ENCODE data around the gene FGD2. TPM values are rescaled to one million over a fixed set of nuclear protein-coding genes. Genes with fewer than 3 reads are reported as not detected.
A peak's percentile ranks its signal among the peaks of the same experiment; 100 is the strongest.

Gene FGD2
- total and polyA plus RNA-seq, 4 donors: 20.4 to 76.7 (median 40.1) TPM

DNA sequence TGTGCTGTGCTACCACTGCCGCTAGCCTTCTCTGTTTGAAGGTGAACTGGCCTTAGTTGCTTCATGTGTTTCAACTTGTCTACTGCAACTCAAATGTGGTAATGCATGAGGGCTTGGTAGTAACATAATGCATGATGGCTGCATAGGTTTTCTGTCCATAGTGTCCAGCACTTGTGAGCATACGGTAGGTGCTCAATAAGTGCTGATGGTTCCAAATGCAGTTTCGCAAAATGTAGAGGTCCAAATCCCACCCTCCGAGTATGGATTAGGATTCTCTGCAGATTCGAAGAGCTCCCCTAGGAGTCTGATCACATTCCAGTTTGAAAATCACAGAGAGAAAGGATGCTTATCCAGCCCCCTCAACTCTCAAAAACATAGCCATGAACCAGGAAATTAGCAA is 64.2 kb downstream of the FGD2 start:
- Histone ChIP-seq H3K4me3 (no peak overlapping the region), H3K36me3 (ENCODE audit: control insufficient read depth in 4 of 4, insufficient read depth in 4 of 4, low read length in 4 of 4) (no peaks in the 10 kb centered on the region), H3K27me3 (ENCODE audit: control insufficient read depth in 3 of 3, insufficient read depth in 3 of 3, low read length in 2 of 3) (no peaks in the 10 kb centered on the region), H3K9ac (ENCODE audit: insufficient read depth in 1 of 2, low read length in 2 of 2) (no peak overlapping the region), H3K27ac (ENCODE audit: low read depth in 1 of 2, low read length in 1 of 2) (no peak overlapping the region), H3K4me1 (ENCODE audit: control insufficient read depth in 5 of 5, insufficient read depth in 5 of 5, low read length in 5 of 5) (peaks cover 0 to 2% (median 0%) of the 10 kb centered on the region in 5 donors), H3K9me3 (ENCODE audit: control insufficient read depth in 4 of 4, insufficient read depth in 3 of 4, low read length in 3 of 4) (no peaks in the 10 kb centered on the region)
- TF ChIP-seq, protein P1, sequence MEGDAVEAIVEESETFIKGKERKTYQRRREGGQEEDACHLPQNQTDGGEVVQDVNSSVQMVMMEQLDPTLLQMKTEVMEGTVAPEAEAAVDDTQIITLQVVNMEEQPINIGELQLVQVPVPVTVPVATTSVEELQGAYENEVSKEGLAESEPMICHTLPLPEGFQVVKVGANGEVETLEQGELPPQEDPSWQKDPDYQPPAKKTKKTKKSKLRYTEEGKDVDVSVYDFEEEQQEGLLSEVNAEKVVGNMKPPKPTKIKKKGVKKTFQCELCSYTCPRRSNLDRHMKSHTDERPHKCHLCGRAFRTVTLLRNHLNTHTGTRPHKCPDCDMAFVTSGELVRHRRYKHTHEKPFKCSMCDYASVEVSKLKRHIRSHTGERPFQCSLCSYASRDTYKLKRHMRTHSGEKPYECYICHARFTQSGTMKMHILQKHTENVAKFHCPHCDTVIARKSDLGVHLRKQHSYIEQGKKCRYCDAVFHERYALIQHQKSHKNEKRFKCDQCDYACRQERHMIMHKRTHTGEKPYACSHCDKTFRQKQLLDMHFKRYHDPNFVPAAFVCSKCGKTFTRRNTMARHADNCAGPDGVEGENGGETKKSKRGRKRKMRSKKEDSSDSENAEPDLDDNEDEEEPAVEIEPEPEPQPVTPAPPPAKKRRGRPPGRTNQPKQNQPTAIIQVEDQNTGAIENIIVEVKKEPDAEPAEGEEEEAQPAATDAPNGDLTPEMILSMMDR (IDR thresholded peaks at IDR 0.05; ENCODE audit: control extremely low read depth, extremely low read depth): no peak
- no peak for DNase-seq
- 87 to 95% methylated on average over 5 of the region's 5 CpGs for WGBS, 2 donors
- ATAC-seq (ENCODE audit: insufficient read depth, low FRiP score): no peak

DNA sequence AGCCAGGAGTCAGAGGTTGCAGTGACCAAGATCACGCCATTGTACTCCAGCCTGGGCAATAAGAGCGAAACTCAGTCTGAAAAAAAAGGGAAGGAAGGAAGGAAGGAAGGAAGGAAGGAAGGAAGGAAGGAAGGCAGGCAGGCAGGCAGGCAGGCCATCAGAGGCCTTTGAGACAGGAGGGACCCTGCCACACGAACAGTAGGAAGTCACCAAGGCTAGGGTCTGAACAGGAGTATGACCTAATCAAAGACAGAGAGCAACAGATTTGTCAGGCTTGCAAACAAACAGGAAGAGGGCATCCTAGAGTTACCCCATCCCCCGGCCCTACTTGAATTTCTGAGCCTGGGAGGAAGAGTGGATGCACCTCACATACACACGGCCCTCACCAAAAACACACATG is 67.1 kb downstream of the FGD2 start:
- no peaks in the 10 kb centered on the region for H3K36me3 ChIP-seq (ENCODE audit: control insufficient read depth in 4 of 4, insufficient read depth in 4 of 4, low read length in 4 of 4)
- ATAC-seq (ENCODE audit: insufficient read depth, low FRiP score) (no peak), DNase-seq (no peak)
- peaks cover 0 to 3% (median 0%) of the 10 kb centered on the region in 5 donors for H3K4me1 ChIP-seq (ENCODE audit: control insufficient read depth in 5 of 5, insufficient read depth in 5 of 5, low read length in 5 of 5)
- no peak overlapping the region for H3K27ac ChIP-seq (ENCODE audit: low read depth in 1 of 2, low read length in 1 of 2)
- H3K9ac ChIP-seq (ENCODE audit: insufficient read depth in 1 of 2, low read length in 2 of 2): no peak overlapping the region
- H3K27me3 ChIP-seq (ENCODE audit: control insufficient read depth in 3 of 3, insufficient read depth in 3 of 3, low read length in 2 of 3): no peaks in the 10 kb centered on the region
- WGBS, 2 donors: 41 to 53% methylated on average over 5 of the region's 5 CpGs
- H3K4me3 ChIP-seq: no peak overlapping the region
- TF ChIP-seq, protein P1 (IDR thresholded peaks at IDR 0.05; ENCODE audit: control extremely low read depth, extremely low read depth): no peak
- H3K9me3 ChIP-seq (ENCODE audit: control insufficient read depth in 4 of 4, insufficient read depth in 3 of 4, low read length in 3 of 4): no peaks in the 10 kb centered on the region

DNA sequence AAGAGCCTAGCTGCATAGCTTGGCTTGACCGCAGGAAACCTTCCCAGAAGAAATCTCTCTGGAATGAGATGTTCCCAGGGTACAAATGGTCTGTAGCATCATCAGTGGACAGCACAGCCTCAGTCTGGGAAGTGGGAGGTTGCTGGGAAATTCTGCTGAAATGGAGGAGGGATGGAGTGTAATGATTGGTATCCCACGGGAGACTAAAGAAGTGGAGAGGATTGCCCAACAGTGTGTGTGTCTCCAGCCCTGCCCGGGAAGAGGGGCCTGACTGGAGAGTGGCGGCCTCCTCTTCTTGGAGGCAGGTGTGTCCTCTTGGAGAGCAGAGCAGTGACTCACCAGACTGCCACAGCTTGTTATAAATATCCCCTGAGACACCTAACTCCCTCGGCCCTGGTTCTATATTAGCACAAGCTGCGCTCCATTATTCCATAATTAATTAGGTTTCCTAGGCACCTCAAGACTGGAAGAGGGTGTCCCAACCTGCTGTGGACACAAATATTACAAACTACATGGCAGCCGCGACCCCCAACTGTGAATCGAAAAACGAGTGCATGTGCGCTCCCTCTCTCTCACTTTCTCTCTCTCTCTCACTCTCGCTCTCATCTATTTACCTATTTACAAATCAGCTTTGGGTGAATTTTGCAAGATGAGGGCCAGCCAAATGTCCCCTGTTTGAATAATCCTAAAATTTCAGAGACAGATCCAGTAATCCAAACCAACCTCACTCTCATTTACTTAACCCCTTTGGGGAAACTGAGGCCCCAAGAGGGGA is 68.8 kb downstream of the FGD2 start:
- Histone ChIP-seq H3K36me3 (ENCODE audit: control insufficient read depth in 4 of 4, insufficient read depth in 4 of 4, low read length in 4 of 4) (no peaks in the 10 kb centered on the region), H3K27ac (ENCODE audit: low read depth in 1 of 2, low read length in 1 of 2) (no peak overlapping the region), H3K4me3 (no peak overlapping the region), H3K27me3 (ENCODE audit: control insufficient read depth in 3 of 3, insufficient read depth in 3 of 3, low read length in 2 of 3) (no peaks in the 10 kb centered on the region), H3K9ac (ENCODE audit: insufficient read depth in 1 of 2, low read length in 2 of 2) (no peak overlapping the region), H3K4me1 (ENCODE audit: control insufficient read depth in 5 of 5, insufficient read depth in 5 of 5, low read length in 5 of 5) (peaks cover 0 to 7% (median 2%) of the 10 kb centered on the region in 5 donors), H3K9me3 (ENCODE audit: control insufficient read depth in 4 of 4, insufficient read depth in 3 of 4, low read length in 3 of 4) (no peaks in the 10 kb centered on the region)
- TF ChIP-seq, protein P1 (IDR thresholded peaks at IDR 0.05; ENCODE audit: control extremely low read depth, extremely low read depth): no peak
- peak; percentile 36 for ATAC-seq (ENCODE audit: insufficient read depth, low FRiP score)
- WGBS, 2 donors: 88 to 90% methylated on average over 12 of the region's 12 CpGs
- DNase-seq: no peak
